Left ventricle myocardium inferior (tissue), 1 donor: ENCODE results near the gene FAM170B. TPM values are rescaled to one million over a fixed set of nuclear protein-coding genes. Genes with fewer than 3 reads are reported as not detected.

Source experiments
- DNase-seq: peaks from one replicate; pipeline ENCODE4 v3.0.0-alpha.2; 2020
- H3K27ac ChIP-seq: fragments of 200-600 bp; replicated peaks from 2 replicates; pipeline ENCODE4 v1.8.0; 2021
- H3K27me3 ChIP-seq: fragments of 200-600 bp; 2 replicates; pipeline ENCODE4 v1.8.0; 2021; ENCODE audit warnings: low read depth
- H3K36me3 ChIP-seq: fragments of 200-600 bp; 2 replicates; pipeline ENCODE4 v1.8.0; 2021
- H3K4me1 ChIP-seq: fragments of 200-600 bp; 2 replicates; pipeline ENCODE4 v1.8.0; 2021
- H3K4me3 ChIP-seq: fragments of 200-600 bp; 2 replicates; pipeline ENCODE4 v1.8.0; 2021; ENCODE audit warnings: mild to moderate bottlenecking, moderate library complexity
- H3K9me3 ChIP-seq: fragments of 200-600 bp; replicated peaks from 2 replicates; pipeline ENCODE4 v1.8.0; 2021
- CTCF ChIP-seq: fragments of 200-600 bp; IDR thresholded peaks from 2 replicates; pipeline ENCODE4 v1.8.0; 2021; ENCODE audit warnings: antibody characterized with exemption, mild to moderate bottlenecking, borderline replicate concordance
- intact Hi-C: fragments of 100-400 bp; cut with micrococcal nuclease; formaldehyde crosslinking; loops from one replicate; pipeline ENCODE4 v1.11.0; 2022
- total RNA-seq: library from RNA; stranded (reverse); fragmentation: NEBNext Ultra II Directional; extraction: Animal tissue kit (Norgen Biotek cat#: 25700); gene quantifications from one replicate; pipeline ENCODE4 v1.2.1, GENCODE V29; 2021
- donor health status: DM: no; HTN: yes; CAD: no; lungs with severe emphysema.

Gene FAM170B
- total RNA-seq, 1 donor from 2014 or later = not detected

GRCh38 chr10:49090189-49090575 lies 43.6 kb downstream of the FAM170B start:
- no peaks in the 10 kb centered on the region for H3K27me3 ChIP-seq
- peaks cover 63% of the 10 kb centered on the region for H3K4me1 ChIP-seq
- no peak for DNase-seq
- H3K9me3 ChIP-seq = peaks cover 16% of the 10 kb centered on the region
- TF ChIP-seq CTCF = no peak
- H3K36me3 ChIP-seq = peaks cover 7% of the 10 kb centered on the region
- intact Hi-C loops = no loop called here
- H3K4me3 ChIP-seq = no peak overlapping the region
- H3K27ac ChIP-seq = peak overlapping the region; percentile 45

GRCh38 chr10:49089557-49090188 lies 44.1 kb downstream of the FAM170B start:
- H3K9me3 ChIP-seq = peaks cover 16% of the 10 kb centered on the region
- no peak for DNase-seq
- peaks cover 58% of the 10 kb centered on the region for H3K4me1 ChIP-seq
- intact Hi-C loops = no loop called here
- no peak for TF ChIP-seq CTCF
- H3K36me3 ChIP-seq = peaks cover 7% of the 10 kb centered on the region
- H3K27me3 ChIP-seq = no peaks in the 10 kb centered on the region
- no peak overlapping the region for H3K4me3 ChIP-seq
- peak overlapping the region; percentile 45 for H3K27ac ChIP-seq

- H3K27me3 ChIP-seq = no peaks in the 10 kb centered on the region
- peaks cover 52% of the 10 kb centered on the region for H3K4me1 ChIP-seq
- H3K27ac ChIP-seq = peak overlapping the region; percentile 45
- peaks cover 16% of the 10 kb centered on the region for H3K9me3 ChIP-seq
- no peak for TF ChIP-seq CTCF
- peaks cover 7% of the 10 kb centered on the region for H3K36me3 ChIP-seq
- DNase-seq = no peak
- intact Hi-C loops = no loop called here
- no peak overlapping the region for H3K4me3 ChIP-seq
These were observed 44.7 kb downstream of the FAM170B start for GRCh38 chr10:49089152-49089551.

GRCh38 chr10:49086889-49087288 lies 46.9 kb downstream of the FAM170B start:
- DNase-seq = no peak
- intact Hi-C loops = no loop called here
- Histone ChIP-seq H3K4me1 (peaks cover 53% of the 10 kb centered on the region), H3K27ac (no peak overlapping the region), H3K36me3 (peaks cover 7% of the 10 kb centered on the region), H3K4me3 (no peak overlapping the region), H3K9me3 (peaks cover 16% of the 10 kb centered on the region), H3K27me3 (no peaks in the 10 kb centered on the region)
- no peak for TF ChIP-seq CTCF

GRCh38 chr10:49083261-49083660 lies 50.6 kb downstream of the FAM170B start:
- intact Hi-C loops = no loop called here
- Histone ChIP-seq H3K4me1 (peaks cover 58% of the 10 kb centered on the region), H3K27ac (peak overlapping the region; percentile 63)

More at GRCh38 chr10:49083261-49083660, 50.6 kb downstream of the FAM170B start:
- peak; percentile 65 for DNase-seq
- Histone ChIP-seq H3K36me3 (peaks cover 7% of the 10 kb centered on the region), H3K27me3 (no peaks in the 10 kb centered on the region), H3K9me3 (peaks cover 16% of the 10 kb centered on the region), H3K4me3 (no peak overlapping the region)
- TF ChIP-seq CTCF = no peak
